Measurements from ENCODE around the gene ACTG1. TPM values are rescaled to one million over a fixed set of nuclear protein-coding genes. Genes with fewer than 3 reads are reported as not detected.

Gene ACTG1
- total and polyA plus RNA-seq, 2 of the 13 experiments (the other 11 are each of a cell fraction or from before 2014, with no cell fraction given): 973 to 1,138 TPM

- no peak; the same call in 1 of the 2 replicates for TF ChIP-seq MYC (CRISPR knock-in tag; IDR thresholded peaks at IDR 0.05; ENCODE audit: borderline replicate concordance)
- no peak for TF ChIP-seq ZNF432 (CRISPR knock-in tag; IDR thresholded peaks at IDR 0.05; ENCODE audit: borderline replicate concordance)
- peak; percentile 53 for TF ChIP-seq RBM39 (IDR thresholded peaks at IDR 0.05; ENCODE audit: low read depth, low read length, poor library complexity, severe bottlenecking)
- no peak for TF ChIP-seq ZBTB20 (CRISPR knock-in tag; IDR thresholded peaks at IDR 0.05; ENCODE audit: borderline replicate concordance, low read depth)
- TF ChIP-seq FOXA3 (CRISPR knock-in tag; IDR thresholded peaks at IDR 0.05): no peak
- TF ChIP-seq ZNF230 (CRISPR knock-in tag; IDR thresholded peaks at IDR 0.05): 0 out of 2 replicates have a peak, but pooled peaks have one; percentile 53
- TF ChIP-seq ZNF460 (CRISPR knock-in tag; IDR thresholded peaks at IDR 0.05; ENCODE audit: borderline replicate concordance): no peak
- TF ChIP-seq RARA (CRISPR knock-in tag; IDR thresholded peaks at IDR 0.05): 0 out of 2 replicates have a peak, but pooled peaks have one; percentile 18
- TF ChIP-seq ZNF777 (CRISPR knock-in tag; IDR thresholded peaks at IDR 0.05): peak; percentile 39; the same call in 1 of the 2 replicates
- TF ChIP-seq GFI1 (CRISPR knock-in tag; IDR thresholded peaks at IDR 0.05; ENCODE audit: borderline replicate concordance): no peak
- no peak for TF ChIP-seq SP2 (CRISPR knock-in tag; IDR thresholded peaks at IDR 0.05)
- no peak for TF ChIP-seq ZNF484 (CRISPR knock-in tag; IDR thresholded peaks at IDR 0.05; ENCODE audit: borderline replicate concordance, low read depth)
- no peak for TF ChIP-seq PHB2 (IDR thresholded peaks at IDR 0.05; ENCODE audit: partially characterized antibody)
- TF ChIP-seq ATF4 (CRISPR knock-in tag; IDR thresholded peaks at IDR 0.05): no peak
- TF ChIP-seq ZSCAN30 (CRISPR knock-in tag; IDR thresholded peaks at IDR 0.05): no peak
- TF ChIP-seq, protein P1, sequence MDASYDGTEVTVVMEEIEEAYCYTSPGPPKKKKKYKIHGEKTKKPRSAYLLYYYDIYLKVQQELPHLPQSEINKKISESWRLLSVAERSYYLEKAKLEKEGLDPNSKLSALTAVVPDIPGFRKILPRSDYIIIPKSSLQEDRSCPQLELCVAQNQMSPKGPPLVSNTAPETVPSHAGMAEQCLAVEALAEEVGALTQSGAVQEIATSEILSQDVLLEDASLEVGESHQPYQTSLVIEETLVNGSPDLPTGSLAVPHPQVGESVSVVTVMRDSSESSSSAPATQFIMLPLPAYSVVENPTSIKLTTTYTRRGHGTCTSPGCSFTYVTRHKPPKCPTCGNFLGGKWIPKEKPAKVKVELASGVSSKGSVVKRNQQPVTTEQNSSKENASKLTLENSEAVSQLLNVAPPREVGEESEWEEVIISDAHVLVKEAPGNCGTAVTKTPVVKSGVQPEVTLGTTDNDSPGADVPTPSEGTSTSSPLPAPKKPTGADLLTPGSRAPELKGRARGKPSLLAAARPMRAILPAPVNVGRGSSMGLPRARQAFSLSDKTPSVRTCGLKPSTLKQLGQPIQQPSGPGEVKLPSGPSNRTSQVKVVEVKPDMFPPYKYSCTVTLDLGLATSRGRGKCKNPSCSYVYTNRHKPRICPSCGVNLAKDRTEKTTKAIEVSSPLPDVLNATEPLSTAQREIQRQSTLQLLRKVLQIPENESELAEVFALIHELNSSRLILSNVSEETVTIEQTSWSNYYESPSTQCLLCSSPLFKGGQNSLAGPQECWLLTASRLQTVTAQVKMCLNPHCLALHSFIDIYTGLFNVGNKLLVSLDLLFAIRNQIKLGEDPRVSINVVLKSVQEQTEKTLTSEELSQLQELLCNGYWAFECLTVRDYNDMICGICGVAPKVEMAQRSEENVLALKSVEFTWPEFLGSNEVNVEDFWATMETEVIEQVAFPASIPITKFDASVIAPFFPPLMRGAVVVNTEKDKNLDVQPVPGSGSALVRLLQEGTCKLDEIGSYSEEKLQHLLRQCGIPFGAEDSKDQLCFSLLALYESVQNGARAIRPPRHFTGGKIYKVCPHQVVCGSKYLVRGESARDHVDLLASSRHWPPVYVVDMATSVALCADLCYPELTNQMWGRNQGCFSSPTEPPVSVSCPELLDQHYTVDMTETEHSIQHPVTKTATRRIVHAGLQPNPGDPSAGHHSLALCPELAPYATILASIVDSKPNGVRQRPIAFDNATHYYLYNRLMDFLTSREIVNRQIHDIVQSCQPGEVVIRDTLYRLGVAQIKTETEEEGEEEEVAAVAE (CRISPR knock-in tag; IDR thresholded peaks at IDR 0.05; ENCODE audit: borderline replicate concordance): no peak
- TF ChIP-seq, protein P2, sequence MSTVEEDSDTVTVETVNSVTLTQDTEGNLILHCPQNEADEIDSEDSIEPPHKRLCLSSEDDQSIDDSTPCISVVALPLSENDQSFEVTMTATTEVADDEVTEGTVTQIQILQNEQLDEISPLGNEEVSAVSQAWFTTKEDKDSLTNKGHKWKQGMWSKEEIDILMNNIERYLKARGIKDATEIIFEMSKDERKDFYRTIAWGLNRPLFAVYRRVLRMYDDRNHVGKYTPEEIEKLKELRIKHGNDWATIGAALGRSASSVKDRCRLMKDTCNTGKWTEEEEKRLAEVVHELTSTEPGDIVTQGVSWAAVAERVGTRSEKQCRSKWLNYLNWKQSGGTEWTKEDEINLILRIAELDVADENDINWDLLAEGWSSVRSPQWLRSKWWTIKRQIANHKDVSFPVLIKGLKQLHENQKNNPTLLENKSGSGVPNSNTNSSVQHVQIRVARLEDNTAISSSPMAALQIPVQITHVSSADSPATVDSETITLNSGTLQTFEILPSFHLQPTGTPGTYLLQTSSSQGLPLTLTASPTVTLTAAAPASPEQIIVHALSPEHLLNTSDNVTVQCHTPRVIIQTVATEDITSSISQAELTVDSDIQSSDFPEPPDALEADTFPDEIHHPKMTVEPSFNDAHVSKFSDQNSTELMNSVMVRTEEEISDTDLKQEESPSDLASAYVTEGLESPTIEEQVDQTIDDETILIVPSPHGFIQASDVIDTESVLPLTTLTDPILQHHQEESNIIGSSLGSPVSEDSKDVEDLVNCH (CRISPR knock-in tag; IDR thresholded peaks at IDR 0.05): 0 out of 2 replicates have a peak, but pooled peaks have one; percentile 65
- no peak for TF ChIP-seq ZNF841 (CRISPR knock-in tag; IDR thresholded peaks at IDR 0.05; ENCODE audit: borderline replicate concordance)
- no peak for TF ChIP-seq ZNF639 (CRISPR knock-in tag; conservative IDR thresholded peaks at IDR 0.05)
- no peak for TF ChIP-seq KMT2A (CRISPR knock-in tag; IDR thresholded peaks at IDR 0.05)
- TF ChIP-seq HNF4A (CRISPR knock-in tag; IDR thresholded peaks at IDR 0.05): no peak
These were observed 6.9 kb upstream of the ACTG1 start (continued) for GRCh38 chr17:81519284-81520020.
